ENCODE measurements around the gene PLB1. TPM values are rescaled to one million over a fixed set of nuclear protein-coding genes. Genes with fewer than 3 reads are reported as not detected.

PLB1 gene
- polyA plus RNA-seq, 1 donor: 3.2 TPM

GRCh38 chr2:28577791-28578680, 82.2 kb downstream of the PLB1 start:
- Histone ChIP-seq H3K4me1 (ENCODE audit: control insufficient read depth, insufficient read depth, low read length) (no peaks in the 10 kb centered on the region), H3K27me3 (ENCODE audit: control insufficient read depth, insufficient read depth, low read length) (no peaks in the 10 kb centered on the region), H3K36me3 (ENCODE audit: control insufficient read depth, insufficient read depth, low read length) (peaks cover 23% of the 10 kb centered on the region), H3K9me3 (ENCODE audit: control insufficient read depth, low read depth, low read length) (no peaks in the 10 kb centered on the region), H3K4me3 (ENCODE audit: low read length) (no peak overlapping the region), H3K27ac (ENCODE audit: low read length) (no peak overlapping the region)
- no peak for DNase-seq
- WGBS (ENCODE audit: insufficient coverage, low lambda C conversion rate): 100% methylated on average over 7 of the region's 16 CpGs

GRCh38 chr2:28578774-28579173, 82.9 kb downstream of the PLB1 start:
- Histone ChIP-seq H3K27me3 (ENCODE audit: control insufficient read depth, insufficient read depth, low read length) (no peaks in the 10 kb centered on the region), H3K9me3 (ENCODE audit: control insufficient read depth, low read depth, low read length) (no peaks in the 10 kb centered on the region), H3K4me1 (ENCODE audit: control insufficient read depth, insufficient read depth, low read length) (no peaks in the 10 kb centered on the region), H3K36me3 (ENCODE audit: control insufficient read depth, insufficient read depth, low read length) (peaks cover 16% of the 10 kb centered on the region), H3K4me3 (ENCODE audit: low read length) (no peak overlapping the region), H3K27ac (ENCODE audit: low read length) (no peak overlapping the region)
- no peak for DNase-seq
- WGBS (ENCODE audit: insufficient coverage, low lambda C conversion rate): no CpG with 5 or more reads among the region's 2 CpGs

- whole genome bisulfite sequencing (ENCODE audit: insufficient coverage, low lambda C conversion rate): no CpG with 5 or more reads among the region's 3 CpGs
- no peaks in the 10 kb centered on the region for H3K4me1 ChIP-seq (ENCODE audit: control insufficient read depth, insufficient read depth, low read length)
Measured at GRCh38 chr2:28579606-28580005, 83.7 kb downstream of the PLB1 start.

GRCh38 chr2:28580078-28580477, 84.2 kb downstream of the PLB1 start:
- H3K4me3 ChIP-seq (ENCODE audit: low read length): no peak overlapping the region
- H3K27ac ChIP-seq (ENCODE audit: low read length): no peak overlapping the region
- H3K4me1 ChIP-seq (ENCODE audit: control insufficient read depth, insufficient read depth, low read length): no peaks in the 10 kb centered on the region
- no peaks in the 10 kb centered on the region for H3K9me3 ChIP-seq (ENCODE audit: control insufficient read depth, low read depth, low read length)
- H3K27me3 ChIP-seq (ENCODE audit: control insufficient read depth, insufficient read depth, low read length): no peaks in the 10 kb centered on the region
- WGBS (ENCODE audit: insufficient coverage, low lambda C conversion rate): no CpG with 5 or more reads among the region's 5 CpGs
- peaks cover 17% of the 10 kb centered on the region for H3K36me3 ChIP-seq (ENCODE audit: control insufficient read depth, insufficient read depth, low read length)
- DNase-seq: no peak

More at GRCh38 chr2:28579606-28580005, 83.7 kb downstream of the PLB1 start:
- Histone ChIP-seq H3K27me3 (ENCODE audit: control insufficient read depth, insufficient read depth, low read length) (no peaks in the 10 kb centered on the region), H3K4me3 (ENCODE audit: low read length) (no peak overlapping the region), H3K9me3 (ENCODE audit: control insufficient read depth, low read depth, low read length) (no peaks in the 10 kb centered on the region), H3K27ac (ENCODE audit: low read length) (no peak overlapping the region), H3K36me3 (ENCODE audit: control insufficient read depth, insufficient read depth, low read length) (peaks cover 16% of the 10 kb centered on the region)
- no peak for DNase-seq

- Histone ChIP-seq H3K9me3 (ENCODE audit: control insufficient read depth, low read depth, low read length) (no peaks in the 10 kb centered on the region), H3K27me3 (ENCODE audit: control insufficient read depth, insufficient read depth, low read length) (no peaks in the 10 kb centered on the region), H3K36me3 (ENCODE audit: control insufficient read depth, insufficient read depth, low read length) (peaks cover 24% of the 10 kb centered on the region), H3K4me1 (ENCODE audit: control insufficient read depth, insufficient read depth, low read length) (no peaks in the 10 kb centered on the region), H3K4me3 (ENCODE audit: low read length) (no peak overlapping the region), H3K27ac (ENCODE audit: low read length) (no peak overlapping the region)
- WGBS (ENCODE audit: insufficient coverage, low lambda C conversion rate): 100% methylated on average over 1 of the region's 4 CpGs
- DNase-seq: no peak
Measured at GRCh38 chr2:28581312-28581711, 85.5 kb downstream of the PLB1 start.

- Histone ChIP-seq H3K4me1 (ENCODE audit: control insufficient read depth, insufficient read depth, low read length) (no peaks in the 10 kb centered on the region), H3K36me3 (ENCODE audit: control insufficient read depth, insufficient read depth, low read length) (peaks cover 25% of the 10 kb centered on the region), H3K27me3 (ENCODE audit: control insufficient read depth, insufficient read depth, low read length) (no peaks in the 10 kb centered on the region), H3K27ac (ENCODE audit: low read length) (no peak overlapping the region), H3K9me3 (ENCODE audit: control insufficient read depth, low read depth, low read length) (no peaks in the 10 kb centered on the region), H3K4me3 (ENCODE audit: low read length) (no peak overlapping the region)
- WGBS (ENCODE audit: insufficient coverage, low lambda C conversion rate): no CpG with 5 or more reads among the region's 6 CpGs
- no peak for DNase-seq
Measured at GRCh38 chr2:28582152-28582551, 86.3 kb downstream of the PLB1 start.

- no peaks in the 10 kb centered on the region for H3K4me1 ChIP-seq (ENCODE audit: control insufficient read depth, insufficient read depth, low read length)
- WGBS (ENCODE audit: insufficient coverage, low lambda C conversion rate): no CpG with 5 or more reads among the region's 5 CpGs
- no peak overlapping the region for H3K27ac ChIP-seq (ENCODE audit: low read length)
- no peak for DNase-seq
- H3K27me3 ChIP-seq (ENCODE audit: control insufficient read depth, insufficient read depth, low read length): no peaks in the 10 kb centered on the region
- peaks cover 25% of the 10 kb centered on the region for H3K36me3 ChIP-seq (ENCODE audit: control insufficient read depth, insufficient read depth, low read length)
- H3K9me3 ChIP-seq (ENCODE audit: control insufficient read depth, low read depth, low read length): no peaks in the 10 kb centered on the region
- H3K4me3 ChIP-seq (ENCODE audit: low read length): no peak overlapping the region
Measured at GRCh38 chr2:28582595-28582994, 86.7 kb downstream of the PLB1 start.

- no peaks in the 10 kb centered on the region for H3K4me1 ChIP-seq (ENCODE audit: control insufficient read depth, insufficient read depth, low read length)
- H3K27me3 ChIP-seq (ENCODE audit: control insufficient read depth, insufficient read depth, low read length): no peaks in the 10 kb centered on the region
- H3K36me3 ChIP-seq (ENCODE audit: control insufficient read depth, insufficient read depth, low read length): peaks cover 28% of the 10 kb centered on the region
- no peaks in the 10 kb centered on the region for H3K9me3 ChIP-seq (ENCODE audit: control insufficient read depth, low read depth, low read length)
- no peak overlapping the region for H3K4me3 ChIP-seq (ENCODE audit: low read length)
- peak in 1 of 2 donors; percentile 61 for DNase-seq
- no CpG with 5 or more reads among the region's 10 CpGs for WGBS (ENCODE audit: insufficient coverage, low lambda C conversion rate)
- peak overlapping the region; percentile 4 for H3K27ac ChIP-seq (ENCODE audit: low read length)
Measured at GRCh38 chr2:28583899-28584553, 88.2 kb downstream of the PLB1 start.

- no peak for DNase-seq
- no peaks in the 10 kb centered on the region for H3K9me3 ChIP-seq (ENCODE audit: control insufficient read depth, low read depth, low read length)
- H3K4me3 ChIP-seq (ENCODE audit: low read length): no peak overlapping the region
- H3K27me3 ChIP-seq (ENCODE audit: control insufficient read depth, insufficient read depth, low read length): no peaks in the 10 kb centered on the region
- WGBS (ENCODE audit: insufficient coverage, low lambda C conversion rate): no CpG with 5 or more reads among the region's 7 CpGs
- no peaks in the 10 kb centered on the region for H3K4me1 ChIP-seq (ENCODE audit: control insufficient read depth, insufficient read depth, low read length)
- no peak overlapping the region for H3K27ac ChIP-seq (ENCODE audit: low read length)
- H3K36me3 ChIP-seq (ENCODE audit: control insufficient read depth, insufficient read depth, low read length): peaks cover 30% of the 10 kb centered on the region
Measured at GRCh38 chr2:28586867-28587266, 91.0 kb downstream of the PLB1 start.

GRCh38 chr2:28587526-28588291, 91.8 kb downstream of the PLB1 start:
- 90% methylated on average over 2 of the region's 15 CpGs for WGBS (ENCODE audit: insufficient coverage, low lambda C conversion rate)
- H3K27ac ChIP-seq (ENCODE audit: low read length): no peak overlapping the region
- no peaks in the 10 kb centered on the region for H3K27me3 ChIP-seq (ENCODE audit: control insufficient read depth, insufficient read depth, low read length)
- no peaks in the 10 kb centered on the region for H3K4me1 ChIP-seq (ENCODE audit: control insufficient read depth, insufficient read depth, low read length)
- no peak for DNase-seq
- no peaks in the 10 kb centered on the region for H3K9me3 ChIP-seq (ENCODE audit: control insufficient read depth, low read depth, low read length)
- H3K4me3 ChIP-seq (ENCODE audit: low read length): no peak overlapping the region
- peaks cover 27% of the 10 kb centered on the region for H3K36me3 ChIP-seq (ENCODE audit: control insufficient read depth, insufficient read depth, low read length)

Data from large intestine (tissue), 3 donors.